Fibroblast of villous mesenchyme (primary cell): ENCODE data around the gene ATP1B4. TPM values are rescaled to one million over a fixed set of nuclear protein-coding genes. Genes with fewer than 3 reads are reported as not detected.

Experiments used
- DNase-seq: peaks from one replicate; pipeline ENCODE4 v3.0.0-alpha.2; 2010; ENCODE audit warnings: low read depth
- H3K4me3 ChIP-seq: 2 replicates; pipeline ENCODE4 v1.5.1; 2011; ENCODE audit warnings: low read depth, mild to moderate bottlenecking, low read length
- CTCF ChIP-seq: IDR thresholded peaks from 2 replicates; pipeline ENCODE4 v1.5.1; 2012; ENCODE audit warnings: low read depth, mild to moderate bottlenecking, low read length; ENCODE audit not compliant: insufficient read depth
- total RNA-seq: library from RNA; depleted of rRNA; stranded (reverse); fragments of >200 nt; gene quantifications from 2 replicates; pipeline ENCODE4 v1.2.3, GENCODE V29; 2012

ATP1B4 gene
- not detected in 2 replicates for total RNA-seq

GRCh38 chrX:120361764-120362305, at the start of gene ATP1B4:
Gene ATP1B4, plus strand, starts transcription at chrX:120362089. Its CDS starts 80 bp downstream, at chrX:120362169.
- no peak for DNase-seq
- no peak for TF ChIP-seq CTCF
- H3K4me3 ChIP-seq, result no peak within 1 kb of the TSS

- no peak overlapping the region for H3K4me3 ChIP-seq
- DNase-seq, result no peak
- no peak for TF ChIP-seq CTCF
Observed at GRCh38 chrX:120315776-120316175, 46.1 kb upstream of the ATP1B4 start.

DNA sequence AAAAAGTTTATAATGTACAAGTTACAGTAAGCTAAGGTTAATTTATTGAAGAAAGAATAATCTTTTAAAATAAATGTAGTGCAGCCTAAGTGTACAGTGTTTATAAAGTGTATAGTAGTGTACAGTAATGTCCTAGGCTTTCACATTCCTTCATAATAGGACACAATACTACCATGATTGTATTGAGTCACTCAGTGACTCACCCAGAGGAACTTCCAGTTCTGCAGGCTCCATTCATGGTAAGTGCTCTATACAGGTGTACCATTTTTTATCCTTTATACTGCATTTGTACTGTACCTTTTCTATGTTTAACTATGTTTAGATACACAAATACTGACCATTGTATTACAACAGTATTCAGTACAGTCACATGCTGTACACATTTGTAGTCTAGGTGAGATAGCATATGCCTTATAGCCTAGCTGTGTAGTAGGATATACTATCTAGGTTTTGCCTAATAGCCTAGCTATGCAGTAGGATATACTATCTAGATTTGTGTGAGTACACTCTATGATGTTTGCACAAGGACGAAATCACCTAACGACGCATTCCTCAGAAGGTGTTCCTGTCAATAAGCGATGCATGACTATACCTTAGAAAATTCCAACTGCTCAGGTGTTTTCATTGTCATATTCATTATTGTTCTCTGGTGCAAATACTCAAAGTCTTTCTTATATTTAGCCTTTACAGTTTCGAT, 45.2 kb upstream of the ATP1B4 start:
- no peak overlapping the region for H3K4me3 ChIP-seq
- TF ChIP-seq CTCF, result no peak
- DNase-seq, result no peak

DNA sequence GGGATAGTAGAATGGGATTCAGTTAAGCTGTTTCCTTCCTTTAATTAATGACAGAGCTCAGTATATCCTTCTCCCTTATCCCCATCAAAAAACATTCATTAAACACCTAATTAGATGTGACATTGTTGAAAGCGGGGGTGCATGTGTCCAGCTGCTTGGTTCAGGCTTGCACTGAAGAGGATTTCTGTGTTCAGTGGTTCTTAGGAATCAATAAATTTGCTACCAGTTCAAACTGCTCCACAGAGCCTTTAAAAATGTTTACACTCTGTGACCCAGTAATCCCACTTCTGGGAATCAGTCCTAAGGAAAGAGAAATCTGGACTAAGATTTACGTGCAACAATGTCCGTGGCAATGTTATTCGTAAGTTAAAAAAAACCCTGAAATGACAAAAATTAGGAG, 43.5 kb upstream of the ATP1B4 start:
- no peak for DNase-seq
- TF ChIP-seq CTCF, result no peak
- no peak overlapping the region for H3K4me3 ChIP-seq

- no peak overlapping the region for H3K4me3 ChIP-seq
- DNase-seq, result no peak
- TF ChIP-seq CTCF, result no peak
Observed at GRCh38 chrX:120321520-120322281, 40.2 kb upstream of the ATP1B4 start.

GRCh38 chrX:120331116-120331515, 30.8 kb upstream of the ATP1B4 start:
- no peak overlapping the region for H3K4me3 ChIP-seq
- TF ChIP-seq CTCF, result no peak
- DNase-seq, result no peak
